DLD1 (cell line): ENCODE measurements around the gene NMRAL1.

ENCODE experiments used
- in situ Hi-C: cut with HindIII; loops from 2 replicates; pipeline ENCODE4 v1.10.0; 2017; ENCODE audit warnings: low sequenced_read_pairs

The NMRAL1 gene

GRCh38 chr16:4507588-4508345, 33.3 kb upstream of the NMRAL1 start:
- in situ Hi-C loops = loop anchor here (25.0 kb wide), 1 partner anchor 530 kb away; the partner anchor contains the start of gene NAGPA

GRCh38 chr16:4506450-4506849, 32.0 kb upstream of the NMRAL1 start:
- in situ Hi-C loops = loop anchor here (25.0 kb wide), 1 partner anchor 531 kb away; the partner anchor contains the start of gene NAGPA

DNA sequence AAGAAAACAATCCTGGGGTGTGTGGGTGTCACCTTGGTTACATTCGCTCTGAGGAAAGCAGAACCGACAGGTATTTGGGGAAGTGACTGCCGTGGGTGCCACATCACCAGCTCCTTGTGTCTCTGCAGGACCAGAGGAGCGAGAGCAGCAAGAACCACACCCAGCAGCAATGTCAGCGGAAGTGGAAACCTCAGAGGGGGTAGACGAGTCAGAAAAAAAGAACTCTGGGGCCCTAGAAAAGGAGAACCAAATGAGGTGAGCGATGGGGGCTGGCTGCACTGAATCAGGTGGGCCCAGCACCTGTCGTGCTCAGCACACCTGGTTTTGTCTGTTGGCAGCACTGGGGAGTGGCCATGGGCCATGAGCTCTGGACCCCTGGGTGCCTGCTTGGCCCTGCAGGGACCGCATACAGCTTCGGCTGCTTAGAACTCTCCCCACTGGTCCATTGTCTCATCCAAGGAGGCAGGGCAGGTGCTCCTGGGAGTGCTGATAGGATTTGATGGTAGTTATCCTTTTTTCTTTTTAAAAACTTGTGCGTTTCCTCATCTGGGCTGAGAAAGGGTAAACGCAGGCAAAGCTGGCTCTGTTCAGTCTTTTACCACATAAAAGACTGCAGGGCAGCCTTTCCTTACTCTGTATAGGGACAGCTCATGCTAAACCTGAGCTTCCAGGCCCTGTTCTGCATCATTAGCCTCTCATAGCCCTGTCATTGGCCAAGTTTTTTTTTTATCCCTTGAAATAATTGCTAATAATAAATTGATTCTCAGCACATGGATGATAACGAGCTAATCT, 31.1 kb upstream of the NMRAL1 start:
- in situ Hi-C loops = loop anchor here (25.0 kb wide), 1 partner anchor 532 kb away; the partner anchor contains the start of gene NAGPA

DNA sequence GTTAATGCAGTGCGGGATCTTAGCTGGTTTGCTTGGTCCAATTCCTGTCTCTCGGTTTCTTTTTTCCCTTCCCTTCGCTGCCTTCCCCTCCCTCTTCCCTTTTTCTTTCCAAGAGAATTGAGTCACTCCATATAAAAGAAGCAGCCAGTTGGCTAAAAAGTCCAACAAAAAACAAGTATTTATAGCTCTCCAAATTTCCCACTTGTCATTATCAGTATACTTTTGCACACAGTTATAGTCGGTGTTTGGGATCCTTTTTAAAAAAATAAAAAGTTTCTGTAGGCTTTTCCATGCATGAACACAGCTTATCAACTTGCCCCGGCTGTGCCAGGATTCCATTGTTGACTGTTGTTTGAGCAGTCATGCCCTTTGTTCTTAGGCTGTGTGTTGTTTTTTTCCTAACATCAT, 26.6 kb upstream of the NMRAL1 start:
- in situ Hi-C loops = loop anchor here (25.0 kb wide), 1 partner anchor 536 kb away; the partner anchor contains the start of gene NAGPA

DNA sequence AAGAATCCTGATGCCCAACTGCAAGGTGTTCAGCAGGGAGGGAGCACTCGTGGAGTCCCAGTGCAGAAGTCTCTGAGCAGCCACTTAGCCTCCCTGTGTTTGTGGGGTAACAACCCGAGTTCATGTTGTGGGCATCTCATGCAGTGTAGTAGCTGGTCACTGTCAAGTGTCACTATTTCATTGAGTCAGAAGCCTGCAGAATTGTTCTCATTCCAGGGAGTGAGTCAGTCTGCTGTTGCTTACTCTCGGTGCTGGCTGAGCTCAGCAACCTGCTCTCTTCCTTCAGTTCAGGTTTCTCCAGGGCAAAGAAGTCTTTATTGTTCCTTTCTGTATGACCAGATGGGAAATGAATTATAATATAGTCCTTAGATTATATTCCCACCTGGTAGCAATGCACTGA, 25.8 kb upstream of the NMRAL1 start:
- in situ Hi-C loops = loop anchor here (25.0 kb wide), 1 partner anchor 537 kb away; the partner anchor contains the start of gene NAGPA

- in situ Hi-C loops = no loop called here
Observed at GRCh38 chr16:4499196-4499555, 24.8 kb upstream of the NMRAL1 start.

DNA sequence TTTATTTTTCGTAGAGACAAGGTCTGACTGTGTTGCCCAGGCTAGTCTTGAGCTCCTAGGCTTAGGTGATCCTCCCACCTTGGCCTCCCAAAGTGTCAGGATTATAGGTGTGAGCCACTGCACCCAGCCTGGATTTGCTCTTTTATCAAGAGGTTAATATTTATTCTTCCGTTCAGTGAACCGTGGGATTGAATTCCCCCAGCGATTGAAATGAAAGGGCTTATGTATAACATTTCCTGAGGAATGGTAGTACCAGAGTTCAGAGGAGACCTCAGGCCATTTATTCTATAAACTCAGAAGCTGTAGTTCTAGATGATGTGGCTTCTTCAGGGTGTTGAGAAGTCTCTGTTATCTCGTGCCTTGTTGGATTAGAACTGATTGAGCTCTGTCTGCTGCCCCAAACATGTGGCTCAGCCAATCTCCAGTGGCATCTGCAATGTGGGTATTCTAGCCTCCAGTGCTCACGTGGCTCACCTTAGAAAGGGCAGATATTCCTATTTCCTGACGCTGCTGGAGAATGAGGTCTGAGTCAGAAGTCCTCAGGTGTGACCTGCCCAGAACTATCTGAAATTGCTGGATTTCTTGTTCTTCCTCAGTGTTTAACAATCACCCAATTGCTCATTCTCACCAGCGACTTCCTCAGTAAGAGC, 24.2 kb upstream of the NMRAL1 start:
- in situ Hi-C loops = no loop called here

DNA sequence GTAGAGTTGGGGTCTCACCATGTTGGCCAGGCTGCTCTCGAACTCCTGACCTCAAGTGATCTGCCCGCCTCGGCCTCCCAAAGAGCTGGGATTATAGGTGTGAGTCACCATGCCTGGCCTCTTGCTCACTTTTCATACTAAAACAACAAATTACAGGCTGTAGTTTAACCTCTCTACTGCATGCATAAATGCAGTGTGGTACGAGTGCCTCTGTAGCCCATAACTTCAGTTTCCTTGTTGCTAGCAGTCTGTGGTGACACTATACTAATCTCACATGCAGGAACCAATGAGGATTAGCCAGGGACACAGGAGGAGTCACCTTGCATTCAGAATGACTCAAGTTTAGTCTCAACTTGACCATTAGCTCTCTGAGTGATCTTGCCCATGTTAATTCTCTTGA, 21.9 kb upstream of the NMRAL1 start:
- in situ Hi-C loops = no loop called here

DNA sequence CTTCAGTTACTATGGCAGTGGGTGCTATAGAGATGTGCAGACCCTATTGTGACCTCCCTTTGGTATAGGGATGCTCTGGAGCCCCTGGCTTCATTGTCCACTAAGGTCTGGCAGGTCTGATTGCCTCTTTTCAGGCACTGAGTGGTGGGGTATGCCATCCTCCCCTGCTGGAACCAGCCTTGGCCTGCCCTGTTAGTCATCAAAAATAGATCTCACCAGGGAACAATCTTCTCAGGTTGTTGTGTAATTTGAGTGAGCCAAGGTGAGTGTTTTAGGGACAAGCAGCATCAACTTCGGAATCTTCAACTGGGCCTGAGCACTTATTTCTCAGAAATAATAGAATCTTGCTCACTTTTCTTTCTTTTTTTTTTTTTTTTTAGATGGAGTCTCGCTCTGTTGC, 21.3 kb upstream of the NMRAL1 start:
- in situ Hi-C loops = no loop called here

DNA sequence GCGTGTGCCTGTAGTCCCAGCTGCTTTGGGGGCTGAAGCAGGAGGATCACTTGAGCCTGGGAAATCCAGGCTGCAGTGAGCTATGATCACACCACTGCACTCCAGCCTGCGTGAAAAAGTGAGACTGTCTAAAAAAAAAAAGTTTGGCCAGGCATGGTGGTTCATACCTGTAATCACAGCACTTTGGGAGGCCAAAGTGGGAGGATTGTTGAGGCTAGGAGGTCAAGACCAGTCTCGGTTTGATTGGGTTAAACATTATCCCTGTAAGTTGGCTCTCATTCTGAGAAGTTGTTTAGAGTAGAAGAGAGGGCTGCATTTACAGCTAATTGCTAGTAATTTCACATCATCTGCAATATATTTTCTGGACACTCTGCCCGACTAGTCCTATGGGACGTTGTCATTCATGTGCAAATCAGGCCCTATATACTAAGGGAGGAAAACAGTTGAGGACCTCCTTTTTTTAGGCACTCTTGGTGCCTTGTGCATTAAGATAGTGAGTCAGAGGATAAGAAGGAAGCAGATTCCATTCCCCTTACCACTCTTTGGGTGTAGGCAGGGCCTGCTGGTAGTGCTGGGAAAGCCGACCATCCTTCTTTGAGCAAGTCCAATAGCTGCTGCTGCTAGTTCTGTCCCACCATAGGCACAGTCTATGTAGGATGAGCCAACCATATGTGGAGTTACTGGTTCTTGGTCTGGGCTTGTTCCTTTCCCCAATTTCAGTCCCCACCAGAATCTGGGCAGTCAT, 20.5 kb upstream of the NMRAL1 start:
- in situ Hi-C loops = no loop called here

DNA sequence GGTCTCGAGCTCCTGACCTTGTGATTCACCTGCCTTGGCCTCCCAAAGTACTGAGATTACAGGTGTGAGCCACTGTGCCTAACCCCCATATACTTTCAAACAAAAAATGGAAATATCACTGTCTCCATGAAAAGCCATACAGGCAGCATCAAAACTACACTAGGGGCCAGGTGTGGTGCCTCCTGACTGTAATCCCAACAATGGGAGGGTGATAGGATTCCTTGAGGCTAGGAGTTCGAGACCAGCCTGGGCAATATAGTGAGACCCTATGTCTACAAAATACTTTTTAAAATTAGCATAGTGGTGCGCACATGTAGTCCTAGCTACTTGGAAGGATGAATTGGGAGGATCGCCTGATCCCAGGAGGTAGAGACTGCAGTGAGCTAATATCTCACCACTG, 17.5 kb upstream of the NMRAL1 start:
- in situ Hi-C loops = no loop called here

DNA sequence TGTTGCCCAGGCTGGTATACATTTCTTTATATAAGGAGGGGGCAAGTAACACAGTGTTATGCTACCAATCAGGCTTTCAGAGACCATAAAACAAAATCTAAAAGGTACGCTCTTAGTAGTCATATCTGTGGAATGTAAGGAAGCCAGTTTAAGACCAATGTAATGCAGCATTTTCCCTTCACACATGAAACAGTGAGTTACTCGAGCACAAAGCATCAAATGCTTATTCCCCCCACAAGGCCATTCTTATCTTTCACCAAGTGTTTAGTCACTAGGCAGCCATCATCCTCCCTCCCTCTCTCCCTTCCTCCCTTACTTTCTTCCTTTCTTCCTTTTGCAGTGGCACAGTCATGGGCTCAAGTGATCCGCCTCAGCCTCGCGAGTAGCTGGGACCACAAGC, 14.6 kb upstream of the NMRAL1 start:
- in situ Hi-C loops = no loop called here

GRCh38 chr16:4488499-4488967, 14.1 kb upstream of the NMRAL1 start:
- in situ Hi-C loops = no loop called here

DNA sequence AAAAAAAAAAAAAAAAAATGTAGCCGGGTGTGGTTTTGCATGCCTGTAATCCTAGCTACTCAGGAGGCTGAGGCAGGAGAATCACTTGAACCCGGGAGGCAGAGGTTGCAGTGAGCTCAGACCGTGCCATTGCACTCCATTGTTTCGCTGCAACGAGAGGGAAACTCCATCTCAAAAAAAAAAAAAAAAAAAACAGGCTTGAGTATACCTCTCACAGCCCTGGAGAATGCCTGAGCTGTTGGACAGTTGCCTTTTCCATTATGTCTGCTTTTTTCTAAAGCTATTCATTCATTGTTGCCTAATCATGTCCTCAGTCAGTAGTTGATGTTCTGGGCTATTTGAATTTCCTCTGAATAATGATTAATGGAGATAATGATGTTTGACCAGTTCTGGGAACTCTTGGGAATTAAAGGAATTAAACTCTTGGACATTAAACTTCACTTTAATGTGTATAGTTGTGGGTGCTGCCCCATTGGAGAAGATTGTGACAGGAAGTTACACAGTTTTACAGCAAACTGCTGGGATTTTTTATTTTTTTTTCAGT, 13.6 kb upstream of the NMRAL1 start:
- in situ Hi-C loops = no loop called here

DNA sequence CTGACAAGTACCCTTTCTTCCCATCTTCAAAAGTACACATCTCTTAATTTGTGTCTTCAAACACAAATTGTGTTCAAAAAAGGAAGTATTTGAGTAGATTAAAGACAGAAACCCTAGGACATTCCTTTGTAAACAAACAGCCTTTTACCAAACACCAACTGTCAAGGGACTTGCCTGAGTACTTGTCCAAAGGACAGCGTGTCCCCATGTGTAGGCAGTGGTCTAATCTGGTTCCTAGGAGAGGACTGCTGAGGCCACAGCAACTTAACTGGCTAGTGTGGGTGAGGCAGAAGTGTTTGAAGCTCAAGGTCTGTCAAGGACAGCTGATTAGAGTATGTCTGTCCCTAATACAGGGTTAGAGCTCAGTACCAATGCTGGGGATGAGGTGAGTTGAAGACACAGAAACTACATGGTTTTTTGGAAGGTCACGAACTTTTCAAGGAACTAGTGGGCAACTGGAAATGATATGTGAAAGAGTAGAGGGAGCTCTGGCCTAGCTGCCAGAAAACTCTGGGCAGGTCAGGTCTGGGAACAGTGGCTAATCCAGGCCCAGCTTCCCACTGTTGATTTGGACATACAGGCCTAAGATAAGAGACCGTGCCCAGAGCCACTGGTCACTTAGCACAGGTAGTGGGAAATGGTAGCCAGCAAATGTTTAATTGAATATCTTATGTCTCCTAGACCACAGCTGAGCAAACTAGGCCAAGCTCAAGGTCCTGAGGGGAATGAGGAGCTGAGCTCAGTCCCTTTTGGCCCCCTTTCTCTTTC, 11.9 kb upstream of the NMRAL1 start:
- in situ Hi-C loops = no loop called here

DNA sequence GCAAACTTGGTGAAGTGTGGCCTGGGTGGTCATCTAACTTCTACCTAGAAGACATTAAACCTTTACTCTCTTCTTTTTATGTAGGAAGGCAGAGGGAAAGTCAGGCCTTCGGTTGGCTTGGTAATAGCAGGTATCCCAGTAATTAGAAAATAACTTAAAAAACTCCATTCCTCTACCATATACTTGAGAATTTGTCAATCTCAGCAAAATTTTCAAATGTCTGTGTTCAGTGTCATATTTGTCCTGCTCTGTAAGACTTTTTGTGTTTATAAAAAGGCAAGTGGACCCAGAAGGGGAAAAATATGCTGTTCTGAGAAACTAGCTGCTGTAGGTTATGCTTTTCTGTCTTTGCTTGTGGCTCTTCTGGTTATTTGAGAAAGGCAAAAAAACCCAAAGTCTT, 7.5 kb upstream of the NMRAL1 start:
- in situ Hi-C loops = no loop called here

GRCh38 chr16:4481526-4481925, 7.1 kb upstream of the NMRAL1 start:
- in situ Hi-C loops = no loop called here

DNA sequence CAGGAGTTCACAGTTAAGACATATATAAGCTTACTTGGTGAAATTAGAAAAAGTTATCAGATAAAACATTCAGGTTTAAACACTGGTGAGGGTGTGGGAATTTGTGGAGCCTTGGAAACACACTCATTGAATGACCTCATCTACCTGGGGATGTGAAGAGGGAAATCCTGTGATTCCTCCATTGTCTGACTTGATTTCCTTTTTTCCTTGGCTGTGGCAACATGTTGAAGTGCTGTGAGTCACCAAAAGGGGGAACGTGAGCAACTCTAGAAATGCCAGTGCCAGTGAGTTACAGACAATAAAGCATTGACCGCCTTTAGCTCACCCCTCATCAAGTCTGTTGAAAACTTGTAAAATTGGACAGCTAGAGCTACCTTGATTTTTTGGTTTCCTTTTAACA, 3.5 kb upstream of the NMRAL1 start:
- in situ Hi-C loops = no loop called here

DNA sequence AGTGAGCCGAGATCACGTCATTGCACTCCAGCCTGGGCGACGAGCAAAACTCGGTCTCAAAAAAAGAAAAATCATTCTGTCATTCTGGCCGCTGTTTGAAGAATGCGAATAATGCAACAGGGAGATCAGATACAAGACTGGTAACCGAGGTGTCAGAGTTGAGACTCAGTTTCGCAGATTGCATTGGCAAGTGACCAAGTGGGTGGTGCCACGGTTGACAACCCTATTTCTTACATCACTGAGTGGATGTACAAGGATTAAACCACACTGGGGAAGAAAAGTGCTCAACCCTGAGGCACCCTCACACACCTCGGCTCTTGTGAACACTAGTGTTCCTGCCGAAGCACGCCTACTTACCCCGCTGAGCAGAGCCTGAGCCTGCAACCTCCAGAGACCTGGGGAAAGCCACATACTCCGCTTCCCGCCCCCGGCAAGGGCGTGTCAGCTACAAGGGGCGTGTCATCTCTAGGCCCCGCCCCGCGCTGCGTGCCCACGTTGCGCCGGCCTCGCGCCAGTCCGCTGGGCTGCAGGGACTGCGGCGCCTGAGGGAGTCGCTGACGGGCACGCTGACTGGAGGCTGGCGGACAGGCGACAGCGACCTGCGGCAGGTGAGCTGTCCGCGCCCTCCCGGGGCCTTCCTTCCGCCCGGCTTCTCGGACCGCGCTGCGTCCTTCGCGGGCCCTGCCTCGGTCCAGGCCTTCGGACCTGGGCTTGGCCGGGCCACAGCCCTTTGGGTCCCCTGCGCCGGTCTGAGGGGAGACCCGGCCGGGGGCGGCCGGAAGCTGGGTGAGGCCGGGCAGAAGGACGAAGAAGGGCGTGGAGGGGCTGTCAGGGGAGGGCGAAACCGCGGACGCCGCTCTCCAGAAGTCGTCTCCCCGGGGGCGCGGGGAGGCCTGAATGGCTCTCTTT, 1.7 kb upstream of the NMRAL1 start, which contains the start of gene HMOX2:
Gene HMOX2, plus strand, starts transcription at position 519 of the 909 bp plus-strand sequence. CDS start 29,127 bp downstream, outside the sequence.
- in situ Hi-C loops = no loop called here
